ENCODE data around the gene MRPL14.
A peak's percentile ranks its signal among the peaks of the same experiment; 100 is the strongest.

Gene MRPL14

DNA sequence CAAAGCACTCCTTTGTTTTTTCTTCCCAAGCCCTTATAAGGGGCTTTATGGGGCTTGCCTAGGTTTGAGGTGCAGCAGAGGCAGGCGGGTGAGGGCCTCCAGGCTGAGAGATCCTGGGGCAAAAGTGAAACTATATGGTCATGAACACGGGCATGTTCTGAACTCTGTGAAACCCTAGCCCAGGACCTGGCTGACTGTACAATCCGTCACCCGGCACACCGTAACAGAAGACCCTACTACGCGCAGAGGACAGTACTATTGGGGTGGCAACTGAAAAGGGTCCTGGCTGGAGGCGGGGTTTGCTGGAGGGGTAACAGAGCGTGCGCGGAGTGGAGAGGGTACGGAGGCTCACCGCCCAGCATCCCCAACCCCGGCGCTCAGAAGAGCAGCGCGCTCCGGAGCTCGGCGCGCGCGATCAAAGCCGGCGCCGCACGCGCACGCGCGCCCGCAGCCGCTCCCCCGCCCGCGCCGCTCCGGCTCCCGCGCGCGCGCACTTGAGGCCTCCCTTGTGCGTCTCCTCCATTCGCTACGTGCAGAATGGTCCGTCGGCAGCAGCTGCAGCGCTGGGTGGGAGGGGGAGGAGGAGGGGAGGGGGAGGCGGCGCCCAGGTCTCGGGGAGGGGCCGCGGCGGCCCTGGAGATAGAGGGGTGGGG lies 54.2 kb downstream of the MRPL14 start:
- TF ChIP-seq OSR1 (CRISPR knock-in tag; IDR thresholded peaks at IDR 0.05): no peak
- TF ChIP-seq ZFP30 (CRISPR knock-in tag; IDR thresholded peaks at IDR 0.05): no peak
- TF ChIP-seq ZC3H10 (CRISPR knock-in tag; IDR thresholded peaks at IDR 0.05): no peak
- TF ChIP-seq ZNF8 (CRISPR knock-in tag; IDR thresholded peaks at IDR 0.05): no peak
- no peak for TF ChIP-seq CSDC2 (CRISPR knock-in tag; IDR thresholded peaks at IDR 0.05)
- TF ChIP-seq, protein P1, sequence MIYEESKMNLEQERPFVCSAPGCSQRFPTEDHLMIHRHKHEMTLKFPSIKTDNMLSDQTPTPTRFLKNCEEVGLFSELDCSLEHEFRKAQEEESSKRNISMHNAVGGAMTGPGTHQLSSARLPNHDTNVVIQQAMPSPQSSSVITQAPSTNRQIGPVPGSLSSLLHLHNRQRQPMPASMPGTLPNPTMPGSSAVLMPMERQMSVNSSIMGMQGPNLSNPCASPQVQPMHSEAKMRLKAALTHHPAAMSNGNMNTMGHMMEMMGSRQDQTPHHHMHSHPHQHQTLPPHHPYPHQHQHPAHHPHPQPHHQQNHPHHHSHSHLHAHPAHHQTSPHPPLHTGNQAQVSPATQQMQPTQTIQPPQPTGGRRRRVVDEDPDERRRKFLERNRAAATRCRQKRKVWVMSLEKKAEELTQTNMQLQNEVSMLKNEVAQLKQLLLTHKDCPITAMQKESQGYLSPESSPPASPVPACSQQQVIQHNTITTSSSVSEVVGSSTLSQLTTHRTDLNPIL (CRISPR knock-in tag; IDR thresholded peaks at IDR 0.05; ENCODE audit: low read depth): no peak
- TF ChIP-seq, protein P2, sequence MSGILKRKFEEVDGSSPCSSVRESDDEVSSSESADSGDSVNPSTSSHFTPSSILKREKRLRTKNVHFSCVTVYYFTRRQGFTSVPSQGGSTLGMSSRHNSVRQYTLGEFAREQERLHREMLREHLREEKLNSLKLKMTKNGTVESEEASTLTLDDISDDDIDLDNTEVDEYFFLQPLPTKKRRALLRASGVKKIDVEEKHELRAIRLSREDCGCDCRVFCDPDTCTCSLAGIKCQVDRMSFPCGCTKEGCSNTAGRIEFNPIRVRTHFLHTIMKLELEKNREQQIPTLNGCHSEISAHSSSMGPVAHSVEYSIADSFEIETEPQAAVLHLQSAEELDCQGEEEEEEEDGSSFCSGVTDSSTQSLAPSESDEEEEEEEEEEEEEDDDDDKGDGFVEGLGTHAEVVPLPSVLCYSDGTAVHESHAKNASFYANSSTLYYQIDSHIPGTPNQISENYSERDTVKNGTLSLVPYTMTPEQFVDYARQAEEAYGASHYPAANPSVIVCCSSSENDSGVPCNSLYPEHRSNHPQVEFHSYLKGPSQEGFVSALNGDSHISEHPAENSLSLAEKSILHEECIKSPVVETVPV (CRISPR knock-in tag; IDR thresholded peaks at IDR 0.05): no peak
- TF ChIP-seq PATZ1 (CRISPR knock-in tag; IDR thresholded peaks at IDR 0.05; ENCODE audit: borderline replicate concordance): no peak
- TF ChIP-seq TOX (CRISPR knock-in tag; IDR thresholded peaks at IDR 0.05; ENCODE audit: borderline replicate concordance): no peak
- no peak for TF ChIP-seq PPARA (CRISPR knock-in tag; IDR thresholded peaks at IDR 0.05; ENCODE audit: borderline replicate concordance)
- no peak for TF ChIP-seq ZNF565 (CRISPR knock-in tag; conservative IDR thresholded peaks at IDR 0.05; ENCODE audit: low read depth)
- no peak for TF ChIP-seq TCF4 (CRISPR knock-in tag; IDR thresholded peaks at IDR 0.05; ENCODE audit: borderline replicate concordance)
- TF ChIP-seq, protein P3, sequence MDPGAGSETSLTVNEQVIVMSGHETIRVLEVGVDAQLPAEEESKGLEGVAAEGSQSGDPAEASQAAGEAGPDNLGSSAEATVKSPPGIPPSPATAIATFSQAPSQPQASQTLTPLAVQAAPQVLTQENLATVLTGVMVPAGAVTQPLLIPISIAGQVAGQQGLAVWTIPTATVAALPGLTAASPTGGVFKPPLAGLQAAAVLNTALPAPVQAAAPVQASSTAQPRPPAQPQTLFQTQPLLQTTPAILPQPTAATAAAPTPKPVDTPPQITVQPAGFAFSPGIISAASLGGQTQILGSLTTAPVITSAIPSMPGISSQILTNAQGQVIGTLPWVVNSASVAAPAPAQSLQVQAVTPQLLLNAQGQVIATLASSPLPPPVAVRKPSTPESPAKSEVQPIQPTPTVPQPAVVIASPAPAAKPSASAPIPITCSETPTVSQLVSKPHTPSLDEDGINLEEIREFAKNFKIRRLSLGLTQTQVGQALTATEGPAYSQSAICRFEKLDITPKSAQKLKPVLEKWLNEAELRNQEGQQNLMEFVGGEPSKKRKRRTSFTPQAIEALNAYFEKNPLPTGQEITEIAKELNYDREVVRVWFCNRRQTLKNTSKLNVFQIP (CRISPR knock-in tag; IDR thresholded peaks at IDR 0.05; ENCODE audit: borderline replicate concordance, low read depth): no peak
- no peak for TF ChIP-seq ISL1 (CRISPR knock-in tag; IDR thresholded peaks at IDR 0.05)
- no peak for TF ChIP-seq ESRRG (CRISPR knock-in tag; IDR thresholded peaks at IDR 0.05)
- TF ChIP-seq GLIS3 (CRISPR knock-in tag; IDR thresholded peaks at IDR 0.05): no peak
- no peak for TF ChIP-seq ARNTL (CRISPR knock-in tag; IDR thresholded peaks at IDR 0.05; ENCODE audit: borderline replicate concordance, low read depth)
- no peak for TF ChIP-seq ZNF70 (CRISPR knock-in tag; IDR thresholded peaks at IDR 0.05)
- TF ChIP-seq SNAI2 (CRISPR knock-in tag; IDR thresholded peaks at IDR 0.05): no peak
- no peak for TF ChIP-seq BACH2 (CRISPR knock-in tag; IDR thresholded peaks at IDR 0.05; ENCODE audit: borderline replicate concordance)
- peak; percentile 59 for ATAC-seq

DNA sequence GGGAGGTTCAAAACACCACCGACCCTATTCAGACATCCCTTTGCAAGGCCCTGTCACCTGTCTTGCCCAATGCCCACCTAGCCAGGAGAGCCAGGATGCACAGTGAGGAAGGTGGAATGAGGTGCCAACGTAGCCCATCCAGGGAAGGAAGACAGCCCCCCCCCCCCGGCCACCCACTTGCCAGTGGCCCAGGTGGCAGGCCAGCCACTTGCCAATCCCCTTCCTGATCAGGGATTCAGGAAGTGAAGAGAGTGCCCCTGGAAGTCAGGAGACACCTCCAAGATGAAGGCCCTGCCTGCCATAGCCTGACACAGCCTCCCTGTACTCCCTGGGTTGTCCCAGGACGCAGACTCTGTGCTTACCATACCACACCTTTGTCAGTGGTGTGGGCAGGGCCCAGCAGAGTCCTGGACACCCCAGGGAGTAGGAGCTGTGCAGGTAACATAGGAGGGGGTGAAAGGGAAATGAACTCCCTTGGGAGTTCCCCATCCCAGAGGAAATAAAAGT lies 54.7 kb downstream of the MRPL14 start:
- TF ChIP-seq ZNF70 (CRISPR knock-in tag; IDR thresholded peaks at IDR 0.05) (no peak), GLIS3 (CRISPR knock-in tag; IDR thresholded peaks at IDR 0.05) (no peak), ESRRG (CRISPR knock-in tag; IDR thresholded peaks at IDR 0.05) (no peak), ISL1 (CRISPR knock-in tag; IDR thresholded peaks at IDR 0.05) (no peak)
- TF ChIP-seq, protein P4, sequence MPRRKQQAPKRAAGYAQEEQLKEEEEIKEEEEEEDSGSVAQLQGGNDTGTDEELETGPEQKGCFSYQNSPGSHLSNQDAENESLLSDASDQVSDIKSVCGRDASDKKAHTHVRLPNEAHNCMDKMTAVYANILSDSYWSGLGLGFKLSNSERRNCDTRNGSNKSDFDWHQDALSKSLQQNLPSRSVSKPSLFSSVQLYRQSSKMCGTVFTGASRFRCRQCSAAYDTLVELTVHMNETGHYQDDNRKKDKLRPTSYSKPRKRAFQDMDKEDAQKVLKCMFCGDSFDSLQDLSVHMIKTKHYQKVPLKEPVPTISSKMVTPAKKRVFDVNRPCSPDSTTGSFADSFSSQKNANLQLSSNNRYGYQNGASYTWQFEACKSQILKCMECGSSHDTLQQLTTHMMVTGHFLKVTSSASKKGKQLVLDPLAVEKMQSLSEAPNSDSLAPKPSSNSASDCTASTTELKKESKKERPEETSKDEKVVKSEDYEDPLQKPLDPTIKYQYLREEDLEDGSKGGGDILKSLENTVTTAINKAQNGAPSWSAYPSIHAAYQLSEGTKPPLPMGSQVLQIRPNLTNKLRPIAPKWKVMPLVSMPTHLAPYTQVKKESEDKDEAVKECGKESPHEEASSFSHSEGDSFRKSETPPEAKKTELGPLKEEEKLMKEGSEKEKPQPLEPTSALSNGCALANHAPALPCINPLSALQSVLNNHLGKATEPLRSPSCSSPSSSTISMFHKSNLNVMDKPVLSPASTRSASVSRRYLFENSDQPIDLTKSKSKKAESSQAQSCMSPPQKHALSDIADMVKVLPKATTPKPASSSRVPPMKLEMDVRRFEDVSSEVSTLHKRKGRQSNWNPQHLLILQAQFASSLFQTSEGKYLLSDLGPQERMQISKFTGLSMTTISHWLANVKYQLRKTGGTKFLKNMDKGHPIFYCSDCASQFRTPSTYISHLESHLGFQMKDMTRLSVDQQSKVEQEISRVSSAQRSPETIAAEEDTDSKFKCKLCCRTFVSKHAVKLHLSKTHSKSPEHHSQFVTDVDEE (CRISPR knock-in tag; IDR thresholded peaks at IDR 0.05): no peak
- TF ChIP-seq, protein P2 (CRISPR knock-in tag; IDR thresholded peaks at IDR 0.05): no peak
- no peak for ATAC-seq
